Activated CD8-positive, alpha-beta memory T cell treated with anti-CD3 and anti-CD28 coated beads for 4 hours (primary cell): ENCODE results near the gene RIPK4.

Experiments used
- DNase-seq, 2 donors: peaks; one replicate each; pipeline ENCODE4 v3.0.0-alpha.2; 2020; ENCODE audit warnings: low read depth in 2 of 2

RIPK4 gene

GRCh38 chr21:41766883-41767605 lies at the start of gene RIPK4:
TSS of gene RIPK4 (minus strand) at chr21:41767052. CDS start at chr21:41767041, 11 bp downstream.
- DNase-seq = peak; percentile 20 to 23

GRCh38 chr21:41815652-41816582 lies 49.1 kb upstream of the RIPK4 start:
- DNase-seq = no peak

- DNase-seq = no peak
Measured at GRCh38 chr21:41813226-41813625, 46.4 kb upstream of the RIPK4 start.

GRCh38 chr21:41812679-41813078 lies 45.8 kb upstream of the RIPK4 start:
- DNase-seq = no peak

GRCh38 chr21:41810597-41810932 lies 43.7 kb upstream of the RIPK4 start:
- no peak for DNase-seq

GRCh38 chr21:41809891-41810596 lies 43.2 kb upstream of the RIPK4 start:
- DNase-seq = no peak

GRCh38 chr21:41808846-41809245 lies 42.0 kb upstream of the RIPK4 start:
- DNase-seq = no peak

- DNase-seq = no peak
Measured at GRCh38 chr21:41808094-41808493, 41.2 kb upstream of the RIPK4 start.

- no peak for DNase-seq
Measured at GRCh38 chr21:41806773-41807172, 39.9 kb upstream of the RIPK4 start.

GRCh38 chr21:41805643-41806042 lies 38.8 kb upstream of the RIPK4 start:
- DNase-seq = no peak

GRCh38 chr21:41805038-41805437 lies 38.2 kb upstream of the RIPK4 start:
- no peak for DNase-seq

- DNase-seq = no peak
Measured at GRCh38 chr21:41804381-41804780, 37.5 kb upstream of the RIPK4 start.

GRCh38 chr21:41803316-41803715 lies 36.5 kb upstream of the RIPK4 start:
- DNase-seq = no peak

- DNase-seq = no peak
Measured at GRCh38 chr21:41802684-41803083, 35.8 kb upstream of the RIPK4 start.

GRCh38 chr21:41802198-41802584 lies 35.3 kb upstream of the RIPK4 start:
- DNase-seq = no peak

GRCh38 chr21:41801321-41802197 lies 34.7 kb upstream of the RIPK4 start:
- no peak for DNase-seq

- DNase-seq = no peak
Measured at GRCh38 chr21:41800425-41801320, 33.8 kb upstream of the RIPK4 start.

- DNase-seq = no peak
Measured at GRCh38 chr21:41799763-41800162, 32.9 kb upstream of the RIPK4 start.

GRCh38 chr21:41798326-41798725 lies 31.5 kb upstream of the RIPK4 start:
- no peak for DNase-seq

GRCh38 chr21:41796476-41797080 lies 29.7 kb upstream of the RIPK4 start:
- no peak for DNase-seq
